AG04450 (cell line): Measurements from ENCODE around the gene RNF181. TPM values are rescaled to one million over a fixed set of nuclear protein-coding genes. Genes with fewer than 3 reads are reported as not detected.

Source experiments
- CTCF ChIA-PET: fragments of 300-600, 350-600 bp; formaldehyde crosslinking; extraction: SDS; loops from one replicate; lab custom pipeline; 2022; ENCODE audit warnings: antibody characterized with exemption, inconsistent platforms; lab: Charles Lee
- POLR2A ChIA-PET: fragments of 350-600 bp; formaldehyde crosslinking; extraction: SDS; loops from one replicate; lab custom pipeline; 2021; ENCODE audit warnings: antibody characterized with exemption, inconsistent platforms; lab: Yijun Ruan, JAX
- DNase-seq: peaks from one replicate; pipeline ENCODE4 v3.0.0-alpha.2; 2011; ENCODE audit warnings: low read depth, low spot score
- H3K27ac ChIP-seq: one replicate; pipeline ENCODE4 v1.5.1; 2012; ENCODE audit warnings: low read depth, low read length, control low read depth
- H3K27me3 ChIP-seq: one replicate; pipeline ENCODE4 v1.6.0; 2012; ENCODE audit warnings: low read length; ENCODE audit not compliant: control insufficient read depth, insufficient read depth
- H3K4me3 ChIP-seq: 2 replicates; pipeline ENCODE4 v1.5.1; 2011; ENCODE audit warnings: mild to moderate bottlenecking, low read depth, low read length, control low read depth
- H3K9me3 ChIP-seq: 2 replicates; pipeline ENCODE4 v1.5.1; 2012; ENCODE audit warnings: low read length; ENCODE audit not compliant: control insufficient read depth, insufficient read depth
- CTCF ChIP-seq: IDR thresholded peaks from 2 replicates; pipeline ENCODE4 v1.5.1; 2011; ENCODE audit warnings: low read depth, low read length, control low read depth, inconsistent platforms
- polyA plus RNA-seq: library from polyadenylated mRNA; depleted of rRNA; stranded (reverse); fragments of >200 nt; gene quantifications from 2 replicates; pipeline ENCODE4 v1.2.3, GENCODE V29; 2011

The RNF181 gene
- polyA plus RNA-seq, 1 experiment = 260 TPM

GRCh38 chr2:85604568-85605339 lies 9.2 kb downstream of the RNF181 start:
- POLR2A ChIA-PET = interaction anchor here (0.9 to 2.3 kb wide), 3 partner anchors 9 to 250 kb away, joined by 3 to 17 read pairs (median 4); partner anchors contain the start of genes ELMOD3, RETSAT and RNF181
- no peak for TF ChIP-seq CTCF
- H3K27me3 ChIP-seq = no peaks in the 10 kb centered on the region
- DNase-seq = no peak
- no peak overlapping the region for H3K27ac ChIP-seq
- H3K9me3 ChIP-seq = no peaks in the 10 kb centered on the region; the same call in 1 of the 2 replicates
- H3K4me3 ChIP-seq = no peak overlapping the region
- CTCF ChIA-PET = interaction anchor here (0.5 to 1.5 kb wide), 4 partner anchors 33 to 184 kb away, joined by 3 to 5 read pairs (median 3); no protein-coding TSS in a partner anchor

GRCh38 chr2:85605406-85606115 lies 10.0 kb downstream of the RNF181 start:
- Histone ChIP-seq H3K27ac (peak overlapping the region; percentile 90), H3K9me3 (no peaks in the 10 kb centered on the region; the same call in 1 of the 2 replicates), H3K4me3 (no peak overlapping the region), H3K27me3 (no peaks in the 10 kb centered on the region)
- no peak for TF ChIP-seq CTCF
- POLR2A ChIA-PET = interaction anchor here (0.6 to 2.3 kb wide), 8 partner anchors 10 to 251 kb away, joined by 3 to 17 read pairs (median 4); partner anchors contain the start of genes ELMOD3, MAT2A, RETSAT and RNF181
- CTCF ChIA-PET = interaction anchor here (0.5 to 1.5 kb wide), 7 partner anchors 32 to 202 kb away, joined by 3 to 5 read pairs (median 3); partner anchors contain the start of gene MAT2A
- DNase-seq = peak; percentile 78

GRCh38 chr2:85606116-85606455 lies 10.5 kb downstream of the RNF181 start:
- ChIA-PET CTCF (interaction anchor here (1.0 to 1.2 kb wide), 3 partner anchors 32 to 185 kb away, joined by 3 to 4 read pairs (median 3); partner anchors contain the start of gene MAT2A), POLR2A (interaction anchor here (0.6 to 2.3 kb wide), 7 partner anchors 9 to 252 kb away, joined by 3 to 17 read pairs (median 4); partner anchors contain the start of genes ELMOD3, MAT2A, RETSAT and RNF181)
- no peak overlapping the region for H3K4me3 ChIP-seq
- no peaks in the 10 kb centered on the region; the same call in 1 of the 2 replicates for H3K9me3 ChIP-seq
- TF ChIP-seq CTCF = no peak
- H3K27ac ChIP-seq = peak overlapping the region; percentile 90
- H3K27me3 ChIP-seq = no peaks in the 10 kb centered on the region
- no peak for DNase-seq

- Histone ChIP-seq H3K27me3 (no peaks in the 10 kb centered on the region), H3K4me3 (no peak overlapping the region), H3K27ac (no peak overlapping the region), H3K9me3 (peaks cover 4% of the 10 kb centered on the region; the same call in 1 of the 2 replicates)
- CTCF ChIA-PET = interaction anchor here (1.2 to 1.8 kb wide), 2 partner anchors 30 kb away, joined by 4 to 7 read pairs; no protein-coding TSS in a partner anchor
- no peak for DNase-seq
- no peak for TF ChIP-seq CTCF
- POLR2A ChIA-PET = interaction anchor here (1.0 kb wide), 1 partner anchor 9 kb away, joined by 9 read pairs; the partner anchor contains the start of gene USP39
Observed at GRCh38 chr2:85607268-85608215, 12.0 kb downstream of the RNF181 start.
